NB4 (cell line): ENCODE measurements around the gene USP11.

Experiments
- DNase-seq: peaks from one replicate; pipeline ENCODE4 v3.0.0; 2010; ENCODE audit warnings: low read depth
- H3K4me3 ChIP-seq: one replicate; pipeline ENCODE4 v1.5.1; 2011; ENCODE audit warnings: mild to moderate bottlenecking, low read depth, low read length, moderate library complexity
- CTCF ChIP-seq: IDR thresholded peaks from one replicate; pipeline ENCODE4 v1.5.1; 2012; ENCODE audit warnings: low read depth, low read length
- MYC ChIP-seq: IDR thresholded peaks from 2 replicates; pipeline ENCODE4 v1.6.1; 2011; ENCODE audit warnings: low read depth, low read length
- POLR2A ChIP-seq: IDR thresholded peaks from 2 replicates; pipeline ENCODE4 v1.6.1; 2011; ENCODE audit warnings: mild to moderate bottlenecking; ENCODE audit not compliant: insufficient read length; ENCODE audit errors: extremely low read depth
- TF ChIP-seq, protein P1 (sequence below): IDR thresholded peaks from 2 replicates; pipeline ENCODE4 v1.6.1; 2011; ENCODE audit warnings: low read depth, low read length

USP11 gene

GRCh38 chrX:47189906-47190305, 42.9 kb upstream of the USP11 start:
- no peak for TF ChIP-seq CTCF
- TF ChIP-seq MYC: no peak
- TF ChIP-seq POLR2A: no peak
- TF ChIP-seq, protein P1, sequence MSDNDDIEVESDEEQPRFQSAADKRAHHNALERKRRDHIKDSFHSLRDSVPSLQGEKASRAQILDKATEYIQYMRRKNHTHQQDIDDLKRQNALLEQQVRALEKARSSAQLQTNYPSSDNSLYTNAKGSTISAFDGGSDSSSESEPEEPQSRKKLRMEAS: no peak
- no peak for DNase-seq
- H3K4me3 ChIP-seq: no peak overlapping the region

DNA sequence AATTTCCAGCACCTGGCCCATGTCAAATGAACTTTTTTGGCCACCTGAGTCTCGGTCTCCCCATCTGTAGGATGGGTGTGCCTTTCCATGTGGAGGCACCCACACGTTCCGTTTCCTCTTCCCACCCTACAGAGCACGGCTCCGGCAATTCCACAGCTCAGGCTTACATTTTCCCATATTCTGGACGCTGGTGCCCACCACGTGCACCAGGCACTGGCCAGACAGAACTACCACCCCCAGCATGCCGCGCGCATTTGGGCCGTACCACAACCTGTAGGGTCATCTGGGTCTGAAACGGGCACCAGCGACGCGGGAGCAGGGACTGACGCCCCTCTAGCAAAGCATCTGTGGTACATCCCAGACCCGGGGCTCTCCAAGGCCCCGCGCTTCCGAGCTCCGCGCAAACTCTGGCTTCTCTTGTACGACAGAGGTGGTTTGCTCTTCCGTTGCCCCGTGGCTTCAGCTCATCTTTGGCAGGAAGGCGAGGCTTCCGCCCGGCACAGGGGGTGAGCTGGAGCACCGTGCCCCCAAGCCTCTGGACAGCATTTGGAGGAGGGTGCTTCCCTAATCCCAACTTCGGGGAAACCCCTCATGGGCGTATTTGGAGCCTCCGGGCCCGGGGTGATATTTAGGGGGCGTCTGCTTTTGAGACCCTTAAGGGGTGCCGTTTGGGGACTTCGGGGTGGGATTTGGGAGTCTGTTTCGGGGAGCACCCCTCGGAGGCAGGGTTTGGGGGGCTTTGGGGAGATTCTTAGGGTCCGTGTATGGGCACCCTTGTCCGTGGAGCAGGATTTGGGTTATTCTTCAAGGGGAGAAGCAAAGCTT, 42.2 kb upstream of the USP11 start:
- TF ChIP-seq, protein P1: peak; percentile 96
- peak; percentile 98 for TF ChIP-seq MYC
- no peak for TF ChIP-seq CTCF
- peak; percentile 80 for TF ChIP-seq POLR2A
- H3K4me3 ChIP-seq: peak overlapping the region; percentile 81
- DNase-seq: peak; percentile 95

DNA sequence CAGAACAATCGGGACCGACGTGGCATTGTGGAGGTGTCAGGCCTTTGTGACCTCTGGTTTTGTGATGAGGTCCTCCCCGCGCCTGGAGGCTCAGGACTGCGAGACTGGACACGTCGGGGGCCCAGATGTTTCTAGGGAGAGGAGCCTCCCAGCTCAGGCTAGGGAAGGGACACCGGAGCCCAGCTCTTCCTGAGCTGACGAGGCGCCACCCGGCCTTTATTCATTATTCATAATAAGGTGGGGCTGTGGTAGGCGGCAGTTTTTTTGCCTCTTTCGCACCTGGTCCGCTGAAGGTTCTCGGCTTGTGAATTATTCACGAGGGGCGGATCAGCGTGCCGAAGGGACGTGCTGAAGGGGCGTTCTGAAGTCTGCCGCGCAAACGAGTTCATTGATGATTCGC, 41.5 kb upstream of the USP11 start:
- TF ChIP-seq CTCF (no peak), POLR2A (no peak), MYC (no peak)
- TF ChIP-seq, protein P1: peak; percentile 13; the same call in 1 of the 2 replicates
- H3K4me3 ChIP-seq: peak overlapping the region; percentile 81
- peak; percentile 38 for DNase-seq

GRCh38 chrX:47191806-47192401, 40.9 kb upstream of the USP11 start:
- peak; percentile 15 for DNase-seq
- peak overlapping the region; percentile 81 for H3K4me3 ChIP-seq
- no peak for TF ChIP-seq MYC
- TF ChIP-seq CTCF: no peak
- TF ChIP-seq POLR2A: no peak
- TF ChIP-seq, protein P1: no peak

GRCh38 chrX:47193475-47194193, 39.2 kb upstream of the USP11 start, which contains the start of gene UBA1:
UBA1 (plus strand) TSS chrX:47193829; CDS start chrX:47198803, 4,974 bp downstream.
- TF ChIP-seq POLR2A: peak; percentile 72
- TF ChIP-seq, protein P1: peak; percentile 81
- TF ChIP-seq MYC: peak; percentile 88
- TF ChIP-seq CTCF: peak; percentile 53
- DNase-seq: peak; percentile 96
- peak within 1 kb of the TSS; percentile 86 for H3K4me3 ChIP-seq
